HepG2 (cell line): Measurements from ENCODE around the gene TLCD5. TPM values are rescaled to one million over a fixed set of nuclear protein-coding genes. Genes with fewer than 3 reads are reported as not detected.
A peak's percentile ranks its signal among the peaks of the same experiment; 100 is the strongest.

Experiments used
- BCLAF1 ChIP-seq: fragments of 450-650 bp; IDR thresholded peaks from 2 replicates; pipeline ENCODE4 v1.6.1; 2017; ENCODE audit warnings: mild to moderate bottlenecking
- DBP ChIP-seq: sonication (generic); formaldehyde crosslinking; IDR thresholded peaks from 2 replicates; pipeline ENCODE4 v1.4.0; 2020; ENCODE audit warnings: missing genetic modification reagents; ENCODE audit errors: not compliant biosample characterization
- EZH2 ChIP-seq: conservative IDR thresholded peaks from 2 replicates; pipeline ENCODE4 v1.6.1; 2012; ENCODE audit warnings: mild to moderate bottlenecking, low read depth, low read length, moderate library complexity
- GABPA ChIP-seq, 2 experiments: IDR thresholded peaks; 2 replicates each; pipeline ENCODE4 v1.6.1; 2011 to 2016; ENCODE audit warnings: low read depth in 2 of 2, low read length in 1 of 2, missing biosample characterization in 1 of 2, missing genetic modification characterization in 1 of 2
- HCFC1 ChIP-seq: fragments of 150-350 bp; IDR thresholded peaks from 2 replicates; pipeline ENCODE4 v1.6.1; 2014; ENCODE audit warnings: low read depth, low read length
- HINFP ChIP-seq: sonication (generic); formaldehyde crosslinking; IDR thresholded peaks from 2 replicates; pipeline ENCODE4 v1.4.0; 2020; ENCODE audit warnings: low read depth, mild to moderate bottlenecking, missing genetic modification reagents
- HNRNPLL ChIP-seq: fragments of 200-400 bp; formaldehyde crosslinking; IDR thresholded peaks from 2 replicates; pipeline ENCODE4 v1.6.1; 2017; ENCODE audit warnings: mild to moderate bottlenecking, low read depth, low read length; ENCODE audit not compliant: poor library complexity, severe bottlenecking
- HNRNPUL1 ChIP-seq: fragments of 200-400 bp; formaldehyde crosslinking; IDR thresholded peaks from 2 replicates; pipeline ENCODE4 v1.6.1; 2017; ENCODE audit warnings: low read depth, mild to moderate bottlenecking, low read length, moderate library complexity
- NFATC3 ChIP-seq: sonication (generic); formaldehyde crosslinking; IDR thresholded peaks from 2 replicates; pipeline ENCODE4 v1.5.1; 2020; ENCODE audit warnings: mild to moderate bottlenecking, missing genetic modification reagents
- PBX2 ChIP-seq: IDR thresholded peaks from 2 replicates; pipeline ENCODE4 v1.6.1; 2016; ENCODE audit warnings: control low read depth
- RBAK ChIP-seq: sonication (generic); formaldehyde crosslinking; IDR thresholded peaks from 2 replicates; pipeline ENCODE4 v1.5.1; 2020; ENCODE audit warnings: mild to moderate bottlenecking, missing genetic modification reagents
- SATB2 ChIP-seq: sonication (generic); formaldehyde crosslinking; IDR thresholded peaks from 2 replicates; pipeline ENCODE4 v1.5.0; 2020; ENCODE audit warnings: missing genetic modification reagents
- SIX4 ChIP-seq: sonication (generic); formaldehyde crosslinking; IDR thresholded peaks from 2 replicates; pipeline ENCODE4 v1.4.0; 2020; ENCODE audit warnings: missing genetic modification reagents
- SKIL ChIP-seq: sonication (generic); formaldehyde crosslinking; IDR thresholded peaks from 2 replicates; pipeline ENCODE4 v1.8.0; 2022; ENCODE audit warnings: missing genetic modification reagents, mild to moderate bottlenecking, moderate library complexity, borderline replicate concordance
- SRY ChIP-seq: sonication (generic); formaldehyde crosslinking; IDR thresholded peaks from 2 replicates; pipeline ENCODE4 v1.8.0; 2022; ENCODE audit warnings: mild to moderate bottlenecking, missing genetic modification reagents
- ZBTB25 ChIP-seq: IDR thresholded peaks from 2 replicates; pipeline ENCODE4 v1.6.1; 2018; ENCODE audit warnings: missing genetic modification reagents
- ZNF577 ChIP-seq: sonication (generic); formaldehyde crosslinking; IDR thresholded peaks from 2 replicates; pipeline ENCODE4 v1.4.0; 2020; ENCODE audit warnings: mild to moderate bottlenecking, low read depth, missing genetic modification reagents, borderline replicate concordance
- polyA plus RNA-seq, 8 experiments: library from polyadenylated mRNA; depleted of rRNA in 3 of 8; stranded (reverse) in 7 of 8; unstranded in 1 of 8; fragments of >200 nt; fragmentation: Illumina TruSeq in 4 of 8; extraction: Trizol in 4 of 8; gene quantifications; 2 replicates each; pipeline versions ENCODE4 v1.2.1 to v1.2.3, GENCODE V29; 2011 to 2016; ENCODE audit warnings: low read depth in 4 of 8, missing spikeins in 1 of 8, mixed read lengths in 1 of 8; ENCODE audit not compliant: insufficient read depth in 1 of 8
- total RNA-seq, 5 experiments: library from RNA; depleted of rRNA; stranded (reverse); fragments of >200 nt; fragmentation: Illumina TruSeq; extraction: Trizol; gene quantifications; 2 replicates each; pipeline ENCODE4 v1.2.3, GENCODE V29; 2016; ENCODE audit warnings: low read depth in 1 of 5
- TF ChIP-seq, protein P1 (sequence below): IDR thresholded peaks from 2 replicates; pipeline ENCODE4 v1.6.1; 2016; ENCODE audit warnings: mild to moderate bottlenecking, missing biosample characterization, missing genetic modification reagents

Gene TLCD5
- total and polyA plus RNA-seq, 2 of the 13 experiments (the other 11 are each of a cell fraction or from before 2014, with no cell fraction given) = 6.1 to 7.6 TPM

DNA sequence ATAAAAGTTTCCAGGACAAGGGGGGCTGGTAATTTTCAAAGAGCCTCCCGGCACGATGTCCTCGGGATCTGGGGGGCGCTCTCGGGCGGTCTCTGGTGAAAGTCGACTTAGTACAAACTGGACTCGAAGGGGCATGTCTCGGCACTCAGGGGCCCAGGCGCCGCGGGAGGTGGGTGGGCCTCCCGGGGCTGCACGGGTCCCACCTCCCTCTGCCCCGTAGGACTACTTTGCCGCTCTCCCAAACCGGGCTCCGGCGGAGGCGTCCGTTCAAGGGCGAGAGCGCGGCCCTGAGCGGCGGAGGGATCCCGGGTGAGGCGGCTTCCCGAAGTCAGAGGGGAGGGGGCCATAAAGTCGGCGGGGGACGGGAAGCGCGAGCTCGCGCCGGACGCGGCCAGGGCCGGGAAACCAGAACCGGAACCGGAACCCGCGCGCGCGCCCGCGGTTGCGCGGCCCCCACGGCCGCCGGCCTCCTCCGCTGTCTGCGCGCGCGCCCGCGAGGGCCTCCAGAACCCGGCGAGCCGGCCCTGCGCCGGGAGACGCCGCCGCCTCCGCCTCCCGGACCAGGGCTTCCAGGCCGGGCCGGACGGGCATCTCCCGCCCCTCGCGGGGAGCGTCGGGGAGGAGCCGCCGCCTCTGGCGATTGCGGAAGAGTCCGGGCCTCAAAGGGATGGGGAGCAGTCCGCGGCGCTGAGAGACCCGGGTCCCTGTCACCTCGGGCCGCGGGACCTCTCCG, 11.0 kb downstream of the TLCD5 start, which contains the start of gene ARHGEF12 (continued):
- TF ChIP-seq BCLAF1 (no peak), SIX4 (CRISPR knock-in tag) (0 out of 2 replicates have a peak, but pooled peaks have one; percentile 21), HNRNPLL (peak; percentile 70), SKIL (CRISPR knock-in tag) (peak; percentile 49), ZNF577 (CRISPR knock-in tag) (no peak), NFATC3 (no peak), SRY (CRISPR knock-in tag) (peak; percentile 78; the same call in 1 of the 2 replicates), RBAK (CRISPR knock-in tag) (no peak), ZBTB25 (CRISPR knock-in tag) (peak; percentile 98), DBP (CRISPR knock-in tag) (no peak), EZH2 (no peak), HINFP (CRISPR knock-in tag) (no peak; the same call in 1 of the 2 replicates), SATB2 (CRISPR knock-in tag) (no peak), HNRNPUL1 (peak; percentile 73; the same call in 1 of the 2 replicates), PBX2 (CRISPR knock-in tag) (no peak), GABPA (IDR thresholded peaks at IDR 0.05; ENCODE audit: low read depth, low read length) (peak; percentile 84), GABPA (CRISPR knock-in tag; IDR thresholded peaks at IDR 0.05; ENCODE audit: low read depth) (peak; percentile 83), HCFC1 (peak; percentile 32; the same call in 1 of the 2 replicates)
- TF ChIP-seq, protein P1, sequence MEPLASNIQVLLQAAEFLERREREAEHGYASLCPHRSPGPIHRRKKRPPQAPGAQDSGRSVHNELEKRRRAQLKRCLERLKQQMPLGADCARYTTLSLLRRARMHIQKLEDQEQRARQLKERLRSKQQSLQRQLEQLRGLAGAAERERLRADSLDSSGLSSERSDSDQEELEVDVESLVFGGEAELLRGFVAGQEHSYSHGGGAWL (CRISPR knock-in tag) = peak; percentile 84
